ENCODE results near the gene ATP2C1. TPM values are rescaled to one million over a fixed set of nuclear protein-coding genes. Genes with fewer than 3 reads are reported as not detected.
"Not testable (repeated sequence)": the region's sequence is repeated elsewhere in the genome, so short reads cannot be mapped to it uniquely, and the experiment has no call there.

ATP2C1 gene
- total RNA-seq, 1 donor from 2014 or later: 56.6 TPM

DNA sequence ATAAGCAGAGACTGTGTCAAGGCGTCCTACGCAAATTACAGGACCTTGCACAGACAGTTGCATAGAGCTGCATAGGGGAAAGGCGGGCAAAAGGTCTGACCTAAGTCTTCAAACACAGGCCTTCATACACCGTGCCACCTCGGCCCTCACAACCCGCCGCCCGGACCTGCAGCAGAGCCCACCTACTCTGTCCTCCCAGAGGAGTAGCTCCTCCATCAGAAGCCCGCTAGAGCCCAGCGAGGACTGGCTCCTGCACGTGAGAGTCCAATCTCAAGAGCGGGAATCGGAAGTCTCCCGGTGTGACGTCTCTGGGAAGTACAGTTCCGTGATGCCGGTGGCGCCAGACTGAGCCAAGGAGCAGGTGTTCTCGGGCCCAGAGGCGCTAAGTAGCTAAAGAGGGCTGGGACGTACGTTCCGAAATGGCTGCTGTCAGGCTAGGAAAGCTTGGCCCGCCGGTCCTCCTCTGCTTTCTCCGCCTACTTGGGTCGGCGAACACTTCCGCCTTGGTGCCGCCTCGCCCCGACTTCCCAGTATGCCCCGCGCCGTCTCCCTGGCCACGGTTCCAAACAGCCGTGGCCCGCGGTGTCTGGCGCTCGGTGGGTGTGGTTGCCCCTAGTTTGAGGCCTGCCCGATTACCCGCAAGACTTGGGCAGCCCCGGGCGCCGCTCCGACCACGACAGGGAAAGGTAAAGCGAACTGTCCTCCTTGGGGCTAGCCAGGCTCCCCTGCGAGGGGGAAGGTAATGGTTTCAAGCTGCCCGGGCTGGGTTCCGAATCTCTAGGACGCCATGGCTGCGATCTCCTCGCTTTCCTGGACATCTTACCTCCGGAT, 132.7 kb downstream of the ATP2C1 start, which contains the start of the genes ASTE1 and NEK11:
ASTE1 (minus strand) TSS at position 505 of the 831 bp plus-strand sequence. CDS start 1,519 bp downstream, outside the sequence.
NEK11 (plus strand) TSS at position 557 of the 831 bp plus-strand sequence. CDS start 2,832 bp downstream, outside the sequence.
- DNase-seq: peak; percentile 94
- intact Hi-C loops (cut with micrococcal nuclease): no loop called here
- ATAC-seq: peak; percentile 99

DNA sequence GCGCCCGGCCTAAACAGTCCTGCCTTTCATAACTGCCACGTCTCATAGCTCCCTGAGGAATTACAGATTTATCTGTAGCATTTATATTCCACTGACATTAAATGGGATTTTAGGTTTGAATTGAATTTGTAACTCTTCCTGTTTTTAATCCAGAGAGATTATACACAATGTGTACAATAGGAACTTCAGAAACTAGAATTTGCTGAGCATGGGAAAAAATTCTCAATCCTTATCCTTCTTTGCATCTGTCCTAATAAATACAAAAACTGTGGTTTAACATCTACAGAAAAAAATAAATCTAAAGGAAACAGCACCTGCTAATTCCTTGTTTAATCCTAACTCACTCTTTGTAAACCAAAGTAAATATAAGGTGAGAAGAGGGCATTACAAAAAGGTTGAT, 135.0 kb downstream of the ATP2C1 start:
- ATAC-seq: no peak
- intact Hi-C loops (cut with micrococcal nuclease): no loop called here

GRCh38 chr3:131031660-131032059, 137.8 kb downstream of the ATP2C1 start:
- DNase-seq (no peak), ATAC-seq (no peak)
- intact Hi-C loops (cut with micrococcal nuclease): loop anchor here (10.0 kb wide), 1 partner anchor 1003 kb away; the partner anchor contains the start of gene CPNE4

More for the DNA sequence above, 135.0 kb downstream of the ATP2C1 start:
- DNase-seq: no peak

DNA sequence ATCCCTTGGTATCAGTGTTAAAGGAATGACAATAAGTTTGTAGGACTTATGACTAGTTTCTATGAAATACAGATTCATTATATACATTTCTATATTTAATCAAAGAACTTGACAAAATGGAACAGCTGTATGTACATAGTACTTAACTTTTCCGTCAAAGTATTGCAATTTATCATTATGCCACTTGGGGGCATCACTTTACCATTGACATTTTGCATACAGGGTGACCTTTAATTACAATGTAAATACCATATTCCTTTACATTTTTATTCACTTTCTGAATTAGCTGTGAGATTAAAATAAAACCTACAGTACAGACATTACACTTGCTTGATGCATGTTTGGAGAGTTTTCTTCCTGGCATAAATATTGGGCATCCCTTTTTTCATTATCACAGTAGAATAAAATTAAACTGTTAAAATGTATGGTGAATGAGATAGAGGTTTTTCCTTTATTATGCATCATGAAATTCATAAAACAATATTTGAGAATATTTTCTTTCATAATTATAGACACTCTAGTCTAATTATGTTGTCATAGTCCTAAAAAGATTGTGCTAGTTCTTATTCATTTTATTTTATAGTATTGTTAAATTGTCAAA, 139.7 kb downstream of the ATP2C1 start:
- ATAC-seq (no peak), DNase-seq (no peak)
- intact Hi-C loops (cut with micrococcal nuclease): loop anchor here (10.0 kb wide), 1 partner anchor 1001 kb away; the partner anchor contains the start of gene CPNE4

DNA sequence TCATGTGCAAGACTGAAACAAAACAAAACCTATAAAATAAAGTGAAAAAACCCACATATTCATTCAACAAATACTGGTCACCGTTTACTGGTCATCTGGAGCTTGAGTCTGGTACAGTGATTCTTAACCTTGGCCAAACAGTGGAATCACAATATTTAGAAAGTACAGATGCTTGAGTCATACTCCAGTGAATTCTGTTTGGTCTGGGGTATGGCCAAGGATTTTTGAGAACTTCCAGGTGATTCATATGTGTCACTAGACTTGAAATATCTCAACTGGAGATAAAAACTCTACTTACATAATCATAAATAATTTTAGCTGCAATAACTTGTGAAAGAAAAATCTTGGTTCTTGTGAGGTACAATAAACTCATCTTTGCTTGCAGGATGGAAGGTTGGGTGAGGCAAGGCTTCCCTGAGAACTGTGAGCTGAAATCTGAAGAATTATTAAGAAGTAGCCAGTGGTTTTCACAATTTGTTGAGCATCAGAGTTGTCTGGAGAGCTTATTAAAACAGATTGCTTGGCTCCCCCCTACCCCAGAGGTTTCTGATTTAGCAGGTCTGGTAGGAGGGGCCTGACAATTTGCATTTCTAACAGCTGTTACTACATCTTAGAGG, 142.4 kb downstream of the ATP2C1 start:
- DNase-seq (no peak), ATAC-seq (no peak)
- intact Hi-C loops (cut with micrococcal nuclease): loop anchor here (10.0 kb wide), 1 partner anchor 998 kb away; the partner anchor contains the start of gene CPNE4

DNA sequence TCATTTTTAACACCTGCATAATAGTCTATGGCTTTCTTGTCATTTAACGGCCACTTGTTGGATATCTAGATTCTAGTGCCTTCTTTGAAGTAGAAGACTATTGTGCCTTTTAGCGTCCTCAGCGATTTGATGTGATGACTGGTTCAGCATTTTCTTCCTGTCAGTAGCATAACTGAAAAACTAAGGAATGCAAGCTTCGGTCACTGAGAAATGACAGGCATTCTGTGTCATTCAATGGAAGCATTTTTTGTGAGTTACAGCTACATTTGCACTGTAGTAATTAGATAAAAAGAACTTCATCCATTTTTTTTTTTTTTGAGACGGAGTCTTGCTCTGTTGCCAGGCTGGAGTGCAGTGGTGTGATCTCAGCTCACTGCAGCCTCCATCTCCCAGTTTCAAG, 143.1 kb downstream of the ATP2C1 start:
- intact Hi-C loops (cut with micrococcal nuclease): loop anchor here (10.0 kb wide), 1 partner anchor 998 kb away; the partner anchor contains the start of gene CPNE4
- DNase-seq: no peak
- ATAC-seq: no peak

- intact Hi-C loops (cut with micrococcal nuclease): loop anchor here (10.0 kb wide), 1 partner anchor 996 kb away; the partner anchor contains the start of gene CPNE4
- DNase-seq: no peak
- no peak for ATAC-seq
Observed at GRCh38 chr3:131038326-131038725, 144.4 kb downstream of the ATP2C1 start.

DNA sequence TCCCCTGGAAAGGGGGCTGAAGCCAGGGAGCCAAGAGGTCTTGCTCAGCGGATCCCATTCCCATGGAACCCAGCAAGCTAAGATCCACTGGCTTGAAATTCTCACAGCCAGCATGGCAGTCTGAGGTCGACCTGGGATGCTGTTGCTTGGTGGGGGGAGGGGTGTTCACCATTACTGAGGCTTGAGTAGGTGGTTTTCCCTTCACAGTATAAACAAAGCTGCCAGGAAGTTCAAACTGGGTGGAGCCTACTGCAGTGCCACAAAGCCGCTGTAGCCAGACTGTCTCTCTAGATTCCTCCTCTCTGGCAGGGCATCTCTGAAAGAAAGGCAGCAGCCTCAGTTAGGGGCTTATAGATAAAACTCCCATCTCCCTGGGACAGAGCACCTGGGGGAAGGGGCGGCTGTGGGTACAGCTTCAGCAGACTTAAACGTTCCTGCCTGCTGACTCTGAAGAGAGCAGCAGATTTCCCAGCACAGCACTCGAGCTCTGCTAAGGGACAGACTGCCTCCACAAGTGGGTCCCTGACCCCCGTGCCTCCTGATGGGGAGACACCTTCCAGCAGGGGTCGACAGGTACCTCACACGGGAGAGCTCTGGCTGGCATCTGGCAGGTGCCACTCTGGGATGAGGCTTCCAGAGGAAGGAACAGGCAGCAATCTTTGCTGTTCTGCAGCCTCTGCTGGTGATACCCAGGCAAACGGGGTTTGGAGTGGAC, 148.5 kb downstream of the ATP2C1 start:
- DNase-seq; intact Hi-C loops (cut with micrococcal nuclease); ATAC-seq: not testable (repeated sequence)

GRCh38 chr3:131047582-131047981, 153.7 kb downstream of the ATP2C1 start:
- intact Hi-C loops (cut with micrococcal nuclease): no loop called here
- ATAC-seq: no peak
- DNase-seq: no peak

DNA sequence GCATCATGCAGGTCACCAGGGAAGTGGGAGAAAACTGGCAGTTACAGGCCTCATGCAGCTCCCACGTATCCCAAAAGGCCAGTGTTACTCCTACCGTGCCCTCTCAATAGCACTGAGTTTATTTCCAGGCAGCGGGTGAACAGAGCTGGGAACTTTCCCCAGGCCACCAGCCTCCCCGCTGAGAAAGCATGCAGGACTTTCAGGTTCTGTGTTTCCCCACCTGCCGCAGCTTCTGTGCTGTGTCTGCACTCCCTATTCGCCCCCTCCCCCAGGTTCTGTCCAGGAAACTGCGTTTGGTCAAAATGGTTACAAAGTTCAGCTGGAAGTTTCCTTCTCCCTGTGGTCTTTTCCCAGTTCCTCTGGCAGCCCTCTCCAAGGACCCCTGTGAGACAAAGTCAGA, 154.1 kb downstream of the ATP2C1 start:
- DNase-seq: no peak
- ATAC-seq: no peak
- intact Hi-C loops (cut with micrococcal nuclease): no loop called here

- no peak for DNase-seq
- intact Hi-C loops (cut with micrococcal nuclease): no loop called here
Observed at GRCh38 chr3:131050001-131050400, 156.1 kb downstream of the ATP2C1 start.

DNA sequence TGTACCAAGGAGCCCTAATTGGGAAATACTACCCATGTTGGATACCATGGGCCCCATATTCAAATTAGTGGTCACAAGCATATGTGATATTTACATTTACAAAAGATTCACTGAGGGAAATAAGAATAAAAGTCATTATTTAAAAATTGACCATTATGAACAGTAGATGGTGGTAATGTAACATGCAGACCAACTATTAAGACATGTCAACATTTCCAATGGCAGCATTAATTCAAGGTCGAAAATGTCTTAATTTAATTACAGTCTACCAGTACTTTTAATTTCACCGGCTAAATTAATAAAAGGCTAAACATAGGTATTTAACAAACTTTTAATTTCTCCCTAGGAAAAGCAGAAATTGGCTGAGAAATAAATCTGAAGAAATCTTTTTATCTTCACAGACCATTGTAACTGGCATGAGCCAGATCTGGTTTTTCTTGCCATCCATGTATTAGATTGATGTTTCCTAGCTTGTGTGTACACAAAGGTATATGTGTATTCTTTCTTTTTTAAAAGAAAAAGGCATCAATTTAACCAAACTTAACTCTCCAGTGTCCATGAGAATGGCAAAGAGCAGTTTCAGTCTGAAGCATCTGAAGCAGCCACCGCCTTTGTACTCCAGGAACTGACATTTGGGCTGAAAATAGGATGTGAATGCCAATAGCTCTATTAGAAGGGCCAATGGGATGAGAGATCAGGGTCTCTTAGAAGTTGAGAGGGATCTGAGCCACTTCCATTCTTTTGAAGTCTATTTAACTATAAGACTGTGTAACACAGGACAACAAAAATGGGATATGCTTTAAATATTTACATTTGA, 159.4 kb downstream of the ATP2C1 start:
- DNase-seq: no peak
- intact Hi-C loops (cut with micrococcal nuclease): no loop called here
- ATAC-seq: no peak

More at GRCh38 chr3:131050001-131050400, 156.1 kb downstream of the ATP2C1 start:
- no peak for ATAC-seq

Other genes starting within 250 kb of the ATP2C1 start
- 13.9 TPM for gene PIK3R4, start 147.3 kb upstream of the ATP2C1 start, total RNA-seq
- 3.0 TPM for gene ASTE1, start 132.7 kb downstream of the ATP2C1 start, total RNA-seq
- 1.2 TPM for gene NEK11, start 132.8 kb downstream of the ATP2C1 start, total RNA-seq